Measurements from ENCODE around the gene EEF1A2. TPM values are rescaled to one million over a fixed set of nuclear protein-coding genes. Genes with fewer than 3 reads are reported as not detected.

The EEF1A2 gene
- total RNA-seq, 1 donor from 2014 or later: 1.6 TPM

- intact Hi-C loops (cut with micrococcal nuclease): no loop called here
Observed at GRCh38 chr20:63501818-63502670, 3.2 kb upstream of the EEF1A2 start.

GRCh38 chr20:63500902-63501817 is 2.3 kb upstream of the EEF1A2 start:
- intact Hi-C loops (cut with micrococcal nuclease): no loop called here

- intact Hi-C loops (cut with micrococcal nuclease): no loop called here
Observed at GRCh38 chr20:63500151-63500901, 1.4 kb upstream of the EEF1A2 start.

- intact Hi-C loops (cut with micrococcal nuclease): no loop called here
Observed at GRCh38 chr20:63499338-63499969, 571 bp upstream of the EEF1A2 start.

GRCh38 chr20:63497946-63498935 is 642 bp downstream of the EEF1A2 start:
- intact Hi-C loops (cut with micrococcal nuclease): no loop called here

- intact Hi-C loops (cut with micrococcal nuclease): no loop called here
Observed at GRCh38 chr20:63497138-63497945, 1.5 kb downstream of the EEF1A2 start.

- intact Hi-C loops (cut with micrococcal nuclease): loop anchor here (1.0 kb wide), 3 partner anchors 24 to 478 kb away; partner anchors contain the start of gene PPDPF
Observed at GRCh38 chr20:63496596-63497120, 2.2 kb downstream of the EEF1A2 start.

GRCh38 chr20:63495741-63496595 is 2.9 kb downstream of the EEF1A2 start:
- intact Hi-C loops (cut with micrococcal nuclease): loop anchor here (1.0 kb wide), 3 partner anchors 24 to 478 kb away; partner anchors contain the start of gene PPDPF

- intact Hi-C loops (cut with micrococcal nuclease): no loop called here
Observed at GRCh38 chr20:63495167-63495720, 3.6 kb downstream of the EEF1A2 start.

- intact Hi-C loops (cut with micrococcal nuclease): no loop called here
Observed at GRCh38 chr20:63494420-63495166, 4.3 kb downstream of the EEF1A2 start.

GRCh38 chr20:63494084-63494419 is 4.8 kb downstream of the EEF1A2 start:
- intact Hi-C loops (cut with micrococcal nuclease): no loop called here

- intact Hi-C loops (cut with micrococcal nuclease): no loop called here
Observed at GRCh38 chr20:63493563-63494020, 5.3 kb downstream of the EEF1A2 start.

- intact Hi-C loops (cut with micrococcal nuclease): no loop called here
Observed at GRCh38 chr20:63492982-63493381, 5.9 kb downstream of the EEF1A2 start.

- intact Hi-C loops (cut with micrococcal nuclease): no loop called here
Observed at GRCh38 chr20:63492518-63492917, 6.4 kb downstream of the EEF1A2 start.

- intact Hi-C loops (cut with micrococcal nuclease): no loop called here
Observed at GRCh38 chr20:63491635-63492230, 7.2 kb downstream of the EEF1A2 start.

GRCh38 chr20:63491078-63491477 is 7.8 kb downstream of the EEF1A2 start:
- intact Hi-C loops (cut with micrococcal nuclease): no loop called here
